Neuronal stem cell (in vitro differentiated cells): Measurements from ENCODE around the gene LSR.

Experiments used
- DNase-seq: peaks from one replicate; pipeline ENCODE4 v3.0.0-alpha.2; 2013; ENCODE audit warnings: low spot score
- H2AFZ ChIP-seq: one replicate; pipeline ENCODE4 v1.6.1; 2013; ENCODE audit warnings: mild to moderate bottlenecking, low read length, inconsistent platforms
- H2AK5ac ChIP-seq: 2 replicates; pipeline ENCODE4 v1.6.1; 2013; ENCODE audit warnings: low read depth, mild to moderate bottlenecking, inconsistent platforms, low read length, moderate library complexity, mixed read lengths
- H2BK120ac ChIP-seq: 2 replicates; pipeline ENCODE4 v1.6.1; 2013; ENCODE audit warnings: low read depth, mild to moderate bottlenecking, inconsistent platforms, low read length, moderate library complexity, mixed read lengths
- H2BK12ac ChIP-seq: one replicate; pipeline ENCODE4 v1.6.1; 2013; ENCODE audit warnings: low read length, inconsistent platforms
- H2BK15ac ChIP-seq: 2 replicates; pipeline ENCODE4 v1.6.1; 2013; ENCODE audit warnings: mild to moderate bottlenecking, low read length, inconsistent platforms, mixed read lengths
- H2BK5ac ChIP-seq: one replicate; pipeline ENCODE4 v1.6.1; 2013; ENCODE audit warnings: inconsistent platforms, mild to moderate bottlenecking, low read length, moderate library complexity
- H3K14ac ChIP-seq: one replicate; pipeline ENCODE4 v1.6.1; 2013; ENCODE audit warnings: low read length, inconsistent platforms
- H3K18ac ChIP-seq: 2 replicates; pipeline ENCODE4 v1.6.1; 2013; ENCODE audit warnings: low read length, inconsistent platforms
- H3K23ac ChIP-seq: 2 replicates; pipeline ENCODE4 v1.6.1; 2013; ENCODE audit warnings: low read depth, mild to moderate bottlenecking, mixed read lengths, low read length, inconsistent platforms; ENCODE audit not compliant: poor library complexity
- H3K27ac ChIP-seq: replicated peaks from 3 replicates; pipeline ENCODE4 v1.5.1; 2013; ENCODE audit warnings: low read length, inconsistent platforms
- H3K27me3 ChIP-seq, 3 experiments: 2 replicates each; pipeline ENCODE4 v1.6.1; 2013; ENCODE audit warnings: low read length in 3 of 3, mild to moderate bottlenecking in 2 of 3, inconsistent platforms in 1 of 3, low read depth in 1 of 3, mixed read lengths in 1 of 3, moderate library complexity in 1 of 3; ENCODE audit not compliant: control insufficient read depth in 3 of 3, insufficient read depth in 3 of 3
- H3K36me3 ChIP-seq, 2 donors: replicated peaks in 1 of 2; 2 replicates each; pipeline ENCODE4 v1.6.1; 2013; ENCODE audit warnings: low read length in 2 of 2; ENCODE audit not compliant: control insufficient read depth in 2 of 2, insufficient read depth in 2 of 2
- H3K4ac ChIP-seq: 2 replicates; pipeline ENCODE4 v1.6.1; 2013; ENCODE audit warnings: inconsistent platforms, mild to moderate bottlenecking, low read length, moderate library complexity
- H3K4me1 ChIP-seq, 2 donors: 1 replicate in 1 of 2; 2 replicates in 1 of 2; pipeline ENCODE4 v1.6.1; 2013; ENCODE audit warnings: low read length in 2 of 2, low read depth in 1 of 2; ENCODE audit not compliant: control insufficient read depth in 2 of 2, insufficient read depth in 1 of 2
- H3K4me2 ChIP-seq: one replicate; pipeline ENCODE4 v1.6.1; 2013; ENCODE audit warnings: mild to moderate bottlenecking, low read length, inconsistent platforms; ENCODE audit not compliant: insufficient read depth, poor library complexity, severe bottlenecking
- H3K4me3 ChIP-seq, 2 donors: 2 replicates each; pipeline ENCODE4 v1.5.1; 2013; ENCODE audit warnings: low read length in 2 of 2, mild to moderate bottlenecking in 2 of 2, inconsistent platforms in 1 of 2, moderate library complexity in 1 of 2
- H3K79me1 ChIP-seq: one replicate; pipeline ENCODE4 v1.6.1; 2013; ENCODE audit warnings: low read depth, mild to moderate bottlenecking, inconsistent platforms, low read length, moderate library complexity
- H3K9ac ChIP-seq: one replicate; pipeline ENCODE4 v1.6.1; 2013; ENCODE audit warnings: mild to moderate bottlenecking, low read depth, low read length, inconsistent platforms; ENCODE audit not compliant: poor library complexity
- H3K9me3 ChIP-seq, 2 donors: replicated peaks in 1 of 2; 2 replicates each; pipeline versions ENCODE3 to v1.6.1; 2013; ENCODE audit warnings: low read length in 2 of 2, mild to moderate bottlenecking in 2 of 2, inconsistent platforms in 1 of 2, low read depth in 1 of 2, mixed read lengths in 1 of 2, moderate library complexity in 1 of 2; ENCODE audit not compliant: control insufficient read depth in 2 of 2, insufficient read depth in 1 of 2
- H4K8ac ChIP-seq: one replicate; pipeline ENCODE4 v1.6.1; 2013; ENCODE audit warnings: low read depth, mild to moderate bottlenecking, inconsistent platforms, low read length, moderate library complexity
- H4K91ac ChIP-seq: one replicate; pipeline ENCODE4 v1.6.1; 2013; ENCODE audit warnings: low read length, low read depth, mild to moderate bottlenecking, inconsistent platforms; ENCODE audit not compliant: poor library complexity
- WGBS, 2 donors: extraction: QIAGEN DNeasy Blood & Tissue Kit; methylation state at CpG; one replicate each; pipeline ENCODE4 v1.1.7; 2013; ENCODE audit warnings: missing lambda C conversion rate in 2 of 2, mixed read lengths in 1 of 2; ENCODE audit not compliant: insufficient read length in 2 of 2, insufficient replicate concordance in 1 of 2; ENCODE audit errors: extremely low coverage in 2 of 2; 5-methylcytosine and 5-hydroxymethylcytosine counted together

LSR gene

DNA sequence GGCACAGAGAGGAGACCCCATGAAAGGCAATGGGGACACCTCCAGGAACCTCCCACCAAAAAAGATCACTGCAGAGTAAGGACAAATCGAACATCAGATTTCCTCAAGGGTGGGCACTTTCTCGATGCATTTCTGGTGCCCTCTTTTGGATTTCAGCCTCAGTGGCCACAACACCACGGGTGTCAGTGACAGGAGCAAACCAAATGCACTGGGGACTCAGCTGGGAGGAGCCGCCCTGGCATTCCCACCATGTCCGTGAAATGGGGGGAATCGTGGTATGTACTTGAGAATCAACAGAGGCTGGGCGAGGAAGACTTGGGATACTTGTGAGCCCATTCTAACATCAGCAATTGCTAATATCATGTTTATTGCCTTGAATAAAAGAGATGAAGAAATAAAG lies 36.6 kb upstream of the LSR start:
- Histone ChIP-seq H2BK120ac (no peak overlapping the region), H2AFZ (no peak overlapping the region), H3K4me1 (no peaks in the 10 kb centered on the region), H3K14ac (no peak overlapping the region), H3K27ac (no peak overlapping the region), H3K18ac (no peak overlapping the region), H3K79me1 (no peaks in the 10 kb centered on the region), H3K27me3 (no peaks in the 10 kb centered on the region), H4K91ac (no peak overlapping the region), H2BK5ac (no peak overlapping the region), H3K4me2 (no peak overlapping the region), H3K36me3 (no peaks in the 10 kb centered on the region), H2BK15ac (no peak overlapping the region), H3K9ac (no peak overlapping the region), H3K23ac (no peak overlapping the region), H4K8ac (no peak overlapping the region), H2AK5ac (peak overlapping the region; percentile 27), H2BK12ac (no peak overlapping the region), H3K4me3 (no peak overlapping the region), H3K4ac (no peak overlapping the region), H3K9me3 (no peaks in the 10 kb centered on the region)
- WGBS, 2 donors, result no CpG with 5 or more reads among the region's 7 CpGs
- no peak for DNase-seq

GRCh38 chr19:35213663-35214632 lies 34.9 kb upstream of the LSR start:
- H2BK15ac ChIP-seq, result no peak overlapping the region
- H3K14ac ChIP-seq, result peak overlapping the region; percentile 75
- no peaks in the 10 kb centered on the region for H3K27me3 ChIP-seq
- peak overlapping the region; percentile 33 for H3K9ac ChIP-seq
- H3K4me2 ChIP-seq, result no peak overlapping the region
- no peaks in the 10 kb centered on the region for H3K9me3 ChIP-seq
- no peak overlapping the region for H2AK5ac ChIP-seq
- no peaks in the 10 kb centered on the region for H3K4me1 ChIP-seq
- no peaks in the 10 kb centered on the region for H3K36me3 ChIP-seq
- no peak overlapping the region for H2BK120ac ChIP-seq
- H2BK12ac ChIP-seq, result no peak overlapping the region
- H2BK5ac ChIP-seq, result no peak overlapping the region
- H3K18ac ChIP-seq, result peak overlapping the region; percentile 44
- H4K8ac ChIP-seq, result peak overlapping the region; percentile 23
- no peak overlapping the region for H3K27ac ChIP-seq
- no peak for DNase-seq
- H3K23ac ChIP-seq, result no peak overlapping the region
- H3K4ac ChIP-seq, result no peak overlapping the region
- no peak overlapping the region for H4K91ac ChIP-seq
- no peaks in the 10 kb centered on the region for H3K79me1 ChIP-seq
- H2AFZ ChIP-seq, result no peak overlapping the region
- H3K4me3 ChIP-seq, result no peak overlapping the region
- WGBS, 2 donors, result no CpG with 5 or more reads among the region's 21 CpGs

- Histone ChIP-seq H3K27ac (no peak overlapping the region), H3K4me3 (no peak overlapping the region), H3K79me1 (no peaks in the 10 kb centered on the region), H3K4ac (no peak overlapping the region), H3K23ac (no peak overlapping the region), H3K4me1 (no peaks in the 10 kb centered on the region), H3K9ac (no peak overlapping the region), H2BK12ac (no peak overlapping the region), H3K36me3 (no peaks in the 10 kb centered on the region), H2BK5ac (no peak overlapping the region), H2BK120ac (no peak overlapping the region), H3K4me2 (no peak overlapping the region), H3K9me3 (no peaks in the 10 kb centered on the region), H4K8ac (no peak overlapping the region), H2AK5ac (no peak overlapping the region), H4K91ac (no peak overlapping the region), H3K27me3 (no peaks in the 10 kb centered on the region), H2AFZ (no peak overlapping the region), H3K14ac (no peak overlapping the region), H2BK15ac (no peak overlapping the region), H3K18ac (no peak overlapping the region)
- DNase-seq, result no peak
- WGBS, 2 donors, result no CpG with 5 or more reads among the region's 7 CpGs
These were observed 33.9 kb upstream of the LSR start for GRCh38 chr19:35214766-35215422.
